Uterus (tissue), 2 donors: ENCODE data around the gene GTPBP4.

ENCODE experiments used
- POLR2A ChIP-seq, 2 donors: fragments of 450-650 bp; IDR thresholded peaks; one replicate each; pipeline ENCODE4 v1.6.1; 2016; ENCODE audit warnings: antibody characterized with exemption in 2 of 2, mild to moderate bottlenecking in 1 of 2, moderate library complexity in 1 of 2
- TF ChIP-seq, protein P1 (sequence below), 4 experiments: fragments of 200-600 bp in 2 of 4; fragments of 450-650 bp in 2 of 4; sonication (generic) in 2 of 4; IDR thresholded peaks; one replicate each; pipeline ENCODE4 v1.5.1; 2016 to 2019; ENCODE audit warnings: antibody characterized with exemption in 4 of 4, mild to moderate bottlenecking in 2 of 4, moderate library complexity in 1 of 4

DNA sequence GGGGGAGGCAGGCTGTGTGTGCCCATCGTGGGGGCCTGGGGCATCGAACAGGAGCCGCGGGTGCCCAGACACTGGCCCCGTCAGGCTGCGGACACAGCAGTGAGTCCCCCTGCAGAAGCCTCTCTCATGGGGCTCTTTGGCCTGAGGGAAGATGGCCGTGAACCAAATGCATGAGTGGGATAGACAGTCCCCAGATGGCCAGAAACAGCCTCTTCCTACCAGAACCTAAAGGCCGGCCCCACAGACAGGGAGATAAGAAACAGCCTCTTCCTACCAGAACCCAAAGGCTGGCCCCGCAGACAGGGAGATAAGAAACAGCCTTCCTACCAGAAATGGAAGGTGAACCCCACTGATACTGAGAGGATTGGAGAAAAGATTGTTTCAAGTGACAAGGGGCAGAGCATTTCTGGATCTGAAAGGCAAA, 20.8 kb downstream of the GTPBP4 start:
- TF ChIP-seq, protein P1, sequence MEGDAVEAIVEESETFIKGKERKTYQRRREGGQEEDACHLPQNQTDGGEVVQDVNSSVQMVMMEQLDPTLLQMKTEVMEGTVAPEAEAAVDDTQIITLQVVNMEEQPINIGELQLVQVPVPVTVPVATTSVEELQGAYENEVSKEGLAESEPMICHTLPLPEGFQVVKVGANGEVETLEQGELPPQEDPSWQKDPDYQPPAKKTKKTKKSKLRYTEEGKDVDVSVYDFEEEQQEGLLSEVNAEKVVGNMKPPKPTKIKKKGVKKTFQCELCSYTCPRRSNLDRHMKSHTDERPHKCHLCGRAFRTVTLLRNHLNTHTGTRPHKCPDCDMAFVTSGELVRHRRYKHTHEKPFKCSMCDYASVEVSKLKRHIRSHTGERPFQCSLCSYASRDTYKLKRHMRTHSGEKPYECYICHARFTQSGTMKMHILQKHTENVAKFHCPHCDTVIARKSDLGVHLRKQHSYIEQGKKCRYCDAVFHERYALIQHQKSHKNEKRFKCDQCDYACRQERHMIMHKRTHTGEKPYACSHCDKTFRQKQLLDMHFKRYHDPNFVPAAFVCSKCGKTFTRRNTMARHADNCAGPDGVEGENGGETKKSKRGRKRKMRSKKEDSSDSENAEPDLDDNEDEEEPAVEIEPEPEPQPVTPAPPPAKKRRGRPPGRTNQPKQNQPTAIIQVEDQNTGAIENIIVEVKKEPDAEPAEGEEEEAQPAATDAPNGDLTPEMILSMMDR (IDR thresholded peaks at IDR 0.05), result no peak
- no peak for TF ChIP-seq POLR2A (IDR thresholded peaks at IDR 0.05)
